GM12874 (cell line): ENCODE results near the gene LYPD8.

Source experiments
- CTCF ChIP-seq: IDR thresholded peaks from 2 replicates; pipeline ENCODE4 v1.5.1; 2011; ENCODE audit warnings: low read depth, mild to moderate bottlenecking, control low read depth, low read length, moderate library complexity; ENCODE audit not compliant: insufficient read depth

The LYPD8 gene, protein sequence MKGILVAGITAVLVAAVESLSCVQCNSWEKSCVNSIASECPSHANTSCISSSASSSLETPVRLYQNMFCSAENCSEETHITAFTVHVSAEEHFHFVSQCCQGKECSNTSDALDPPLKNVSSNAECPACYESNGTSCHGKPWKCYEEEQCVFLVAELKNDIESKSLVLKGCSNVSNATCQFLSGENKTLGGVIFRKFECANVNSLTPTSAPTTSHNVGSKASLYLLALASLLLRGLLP

GRCh38 chr1:248755517-248755916 is at the start of gene LYPD8:
Gene LYPD8 (minus strand): TSS chr1:248755759. CDS start chr1:248751081, 4,678 bp downstream.
- TF ChIP-seq CTCF, result no peak

GRCh38 chr1:248804771-248805681 is 49.5 kb upstream of the LYPD8 start:
- no peak for TF ChIP-seq CTCF

GRCh38 chr1:248802454-248802853 is 46.9 kb upstream of the LYPD8 start:
- TF ChIP-seq CTCF, result no peak

DNA sequence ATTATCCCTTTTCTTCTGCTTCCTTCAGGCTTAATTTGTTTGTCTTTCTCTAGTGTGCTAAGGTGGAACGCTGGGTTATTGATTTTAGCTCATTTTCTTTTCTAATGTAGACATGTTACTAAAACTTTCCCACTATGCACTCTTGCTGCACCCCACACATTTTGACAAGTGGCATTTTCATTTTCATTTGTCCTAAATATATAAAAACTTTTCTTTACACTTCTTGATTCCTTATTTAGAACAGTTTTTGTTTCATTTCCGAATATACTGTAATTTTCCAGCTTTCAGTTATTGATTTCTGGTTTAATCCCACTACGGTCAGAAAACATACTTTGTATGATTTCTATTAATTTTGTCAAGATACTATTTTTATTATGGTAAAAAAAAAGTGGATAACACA is 44.9 kb upstream of the LYPD8 start:
- TF ChIP-seq CTCF, result no peak

DNA sequence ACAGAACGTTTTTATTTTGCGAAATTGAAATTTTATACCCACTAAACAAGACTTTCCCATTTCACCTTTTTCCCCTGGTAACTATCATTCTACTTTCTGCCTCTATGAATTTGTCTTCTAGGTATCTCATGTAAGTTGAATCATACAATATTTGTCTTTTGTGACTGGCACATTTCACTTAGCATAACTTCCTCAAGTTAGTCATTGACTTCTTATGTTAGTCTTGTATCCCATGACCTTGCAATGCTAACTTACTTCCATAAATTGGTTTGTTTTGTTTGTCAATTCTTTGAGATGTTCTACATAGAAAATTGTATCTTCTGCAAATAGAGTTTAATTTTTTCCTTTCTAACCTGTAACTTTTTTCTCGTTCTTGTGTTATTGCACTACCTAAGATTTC is 43.2 kb upstream of the LYPD8 start:
- no peak for TF ChIP-seq CTCF

DNA sequence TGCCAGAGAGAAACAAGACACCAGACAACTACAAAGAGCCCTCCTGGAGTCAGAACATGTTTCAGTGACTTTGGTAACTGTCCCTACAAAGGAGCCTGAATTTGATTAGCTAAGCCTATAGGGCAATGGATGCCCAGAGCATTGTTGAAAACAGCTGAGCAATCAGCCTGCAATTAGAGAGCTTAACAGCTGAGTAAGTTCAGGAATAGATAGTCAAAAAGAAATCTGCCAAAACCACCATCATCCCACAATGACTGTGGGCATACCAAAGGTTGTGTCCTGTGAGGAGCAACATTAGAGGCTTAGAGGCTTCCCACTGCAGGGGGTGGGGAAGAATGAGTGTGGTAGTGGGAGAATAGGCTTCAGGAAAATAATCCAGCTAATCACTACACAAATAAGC is 38.0 kb upstream of the LYPD8 start:
- TF ChIP-seq CTCF, result no peak

GRCh38 chr1:248792342-248792741 is 36.8 kb upstream of the LYPD8 start:
- TF ChIP-seq CTCF, result no peak
